Neural cell (in vitro differentiated cells): ENCODE results near the gene TSPEAR. TPM values are rescaled to one million over a fixed set of nuclear protein-coding genes. Genes with fewer than 3 reads are reported as not detected.

Source experiments
- H2AFZ ChIP-seq: fragments of 200-600, 300-800 bp; sonication (generic), shearing (Covaris generic); 2 replicates; pipeline ENCODE4 v1.6.0; 2014; ENCODE audit warnings: low read depth, mild to moderate bottlenecking, antibody characterized with exemption, low read length, moderate library complexity
- H3F3A ChIP-seq: fragments of 200-600 bp; shearing (Covaris generic); 2 replicates; pipeline ENCODE4 v1.6.1; 2016; ENCODE audit warnings: mild to moderate bottlenecking, moderate library complexity, mixed read lengths, antibody characterized with exemption, low read length; ENCODE audit not compliant: insufficient read depth, poor library complexity, severe bottlenecking
- H3K27ac ChIP-seq: fragments of 200-600, 300-800 bp; sonication (generic), shearing (Covaris generic); 2 replicates; pipeline ENCODE4 v1.5.1; 2014; ENCODE audit warnings: mild to moderate bottlenecking, low read length, moderate library complexity
- H3K27me3 ChIP-seq: fragments of 300-800, 200-600 bp; sonication (generic), shearing (Covaris generic); 2 replicates; pipeline ENCODE4 v1.6.0; 2014; ENCODE audit warnings: mild to moderate bottlenecking, low read depth, low read length, moderate library complexity; ENCODE audit not compliant: insufficient read depth
- H3K36me3 ChIP-seq: fragments of 300-800, 200-600 bp; sonication (generic), shearing (Covaris generic); 2 replicates; pipeline ENCODE4 v1.5.1; 2014; ENCODE audit warnings: mild to moderate bottlenecking, antibody characterized with exemption, low read length, moderate library complexity; ENCODE audit not compliant: insufficient read depth
- H3K4me2 ChIP-seq: fragments of 300-800, 200-600 bp; sonication (generic), shearing (Covaris generic); 2 replicates; pipeline ENCODE4 v1.6.0; 2014; ENCODE audit warnings: mild to moderate bottlenecking, low read length
- H3K4me3 ChIP-seq: fragments of 300-800, 200-600 bp; sonication (generic), shearing (Covaris generic); 2 replicates; pipeline ENCODE4 v1.5.1; 2014; ENCODE audit warnings: mild to moderate bottlenecking, low read length, moderate library complexity
- H3K79me2 ChIP-seq: fragments of 200-600 bp; shearing (Covaris generic); replicated peaks from 2 replicates; pipeline ENCODE4 v1.6.0; 2014; ENCODE audit warnings: mild to moderate bottlenecking, low read length, moderate library complexity; ENCODE audit not compliant: insufficient read depth
- H3K9ac ChIP-seq: fragments of 300-800, 200-600 bp; sonication (generic), shearing (Covaris generic); 2 replicates; pipeline ENCODE4 v1.6.1; 2016; ENCODE audit warnings: mild to moderate bottlenecking, low read length, mixed read lengths
- H3K9me2 ChIP-seq: fragments of 200-600 bp; shearing (Covaris generic); 2 replicates; pipeline ENCODE4 v1.6.1; 2016; ENCODE audit warnings: mild to moderate bottlenecking, low read length, mixed read lengths; ENCODE audit not compliant: insufficient read depth
- H3K9me3 ChIP-seq: fragments of 200-600, 300-800 bp; sonication (generic), shearing (Covaris generic); 2 replicates; pipeline ENCODE4 v1.6.1; 2016; ENCODE audit warnings: mild to moderate bottlenecking, mixed run types, low read length, moderate library complexity, mixed read lengths
- H4K20me1 ChIP-seq: fragments of 200-600 bp; shearing (Covaris generic); 2 replicates; pipeline ENCODE4 v1.6.1; 2016; ENCODE audit warnings: mild to moderate bottlenecking, mixed run types; ENCODE audit not compliant: insufficient read depth
- EP300 ChIP-seq: fragments of 450-650 bp; conservative IDR thresholded peaks from 2 replicates; pipeline ENCODE4 v1.6.1; 2014; ENCODE audit warnings: antibody characterized with exemption, mild to moderate bottlenecking, moderate library complexity; ENCODE audit not compliant: poor library complexity, severe bottlenecking
- EZH2 ChIP-seq: fragments of 200-600, 300-800 bp; shearing (Covaris generic), sonication (generic); IDR thresholded peaks from 2 replicates; pipeline ENCODE4 v1.6.1; 2014; ENCODE audit warnings: antibody characterized with exemption, low read length, borderline replicate concordance, mild to moderate bottlenecking; ENCODE audit not compliant: insufficient read depth, poor library complexity, severe bottlenecking
- MXI1 ChIP-seq: fragments of 450-650 bp; conservative IDR thresholded peaks from 2 replicates; pipeline ENCODE4 v1.6.1; 2014; ENCODE audit warnings: antibody characterized with exemption, mild to moderate bottlenecking; ENCODE audit not compliant: poor library complexity, severe bottlenecking
- POLR2AphosphoS5 ChIP-seq: IDR thresholded peaks from 2 replicates; pipeline ENCODE4 v1.6.1; 2012
- RAD21 ChIP-seq: fragments of 450-650 bp; conservative IDR thresholded peaks from 2 replicates; pipeline ENCODE4 v1.6.1; 2014; ENCODE audit warnings: antibody characterized with exemption, mild to moderate bottlenecking, moderate library complexity
- SMC3 ChIP-seq: fragments of 450-650 bp; conservative IDR thresholded peaks from 2 replicates; pipeline ENCODE4 v1.6.1; 2014; ENCODE audit warnings: antibody characterized with exemption, mild to moderate bottlenecking, moderate library complexity; ENCODE audit not compliant: poor library complexity
- TAF1 ChIP-seq: IDR thresholded peaks from 2 replicates; pipeline ENCODE4 v1.6.1; 2012; ENCODE audit warnings: low read depth
- polyA plus RNA-seq: library from polyadenylated mRNA; depleted of rRNA; stranded (reverse); fragments of >200 nt; gene quantifications from 2 replicates; pipeline ENCODE4 v1.2.3, GENCODE V29; 2014
- TF ChIP-seq, protein P1 (sequence below): IDR thresholded peaks from 2 replicates; pipeline ENCODE4 v1.6.1; 2012; ENCODE audit warnings: borderline replicate concordance
- TF ChIP-seq, protein P2 (sequence below): fragments of 450-650 bp; IDR thresholded peaks from 2 replicates; pipeline ENCODE4 v1.5.1; 2014; ENCODE audit warnings: antibody characterized with exemption, mild to moderate bottlenecking, moderate library complexity; ENCODE audit not compliant: poor library complexity, severe bottlenecking

TSPEAR gene
- polyA plus RNA-seq, 1 donor from 2014 or later = 0.19 TPM

DNA sequence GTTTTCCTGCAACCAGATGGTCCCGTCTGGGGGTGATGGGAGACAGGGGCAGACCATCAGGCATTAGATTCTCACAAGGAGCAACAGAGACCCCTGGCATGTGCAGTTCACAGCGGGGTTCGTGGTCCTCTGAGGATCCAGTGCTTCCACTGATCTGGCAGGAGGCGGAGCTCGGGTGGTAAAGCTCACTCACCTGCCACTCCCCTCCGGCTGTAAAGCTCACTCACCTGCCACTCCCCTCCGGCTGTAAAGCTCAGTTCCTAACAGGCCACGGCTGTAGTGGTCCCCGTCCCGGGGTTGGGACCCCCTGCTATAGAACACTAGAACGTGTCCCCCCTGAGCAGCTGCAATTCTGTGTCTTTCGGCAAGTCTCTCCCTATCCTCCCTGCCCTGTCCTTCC, 9.8 kb downstream of the TSPEAR start:
- H3K4me2 ChIP-seq = no peak overlapping the region
- H3K79me2 ChIP-seq = no peaks in the 10 kb centered on the region
- no peak overlapping the region for H2AFZ ChIP-seq
- TF ChIP-seq RAD21 (no peak), SMC3 (no peak), TAF1 (no peak), EZH2 (no peak), POLR2AphosphoS5 (no peak), MXI1 (no peak), EP300 (no peak)
- TF ChIP-seq, protein P1, sequence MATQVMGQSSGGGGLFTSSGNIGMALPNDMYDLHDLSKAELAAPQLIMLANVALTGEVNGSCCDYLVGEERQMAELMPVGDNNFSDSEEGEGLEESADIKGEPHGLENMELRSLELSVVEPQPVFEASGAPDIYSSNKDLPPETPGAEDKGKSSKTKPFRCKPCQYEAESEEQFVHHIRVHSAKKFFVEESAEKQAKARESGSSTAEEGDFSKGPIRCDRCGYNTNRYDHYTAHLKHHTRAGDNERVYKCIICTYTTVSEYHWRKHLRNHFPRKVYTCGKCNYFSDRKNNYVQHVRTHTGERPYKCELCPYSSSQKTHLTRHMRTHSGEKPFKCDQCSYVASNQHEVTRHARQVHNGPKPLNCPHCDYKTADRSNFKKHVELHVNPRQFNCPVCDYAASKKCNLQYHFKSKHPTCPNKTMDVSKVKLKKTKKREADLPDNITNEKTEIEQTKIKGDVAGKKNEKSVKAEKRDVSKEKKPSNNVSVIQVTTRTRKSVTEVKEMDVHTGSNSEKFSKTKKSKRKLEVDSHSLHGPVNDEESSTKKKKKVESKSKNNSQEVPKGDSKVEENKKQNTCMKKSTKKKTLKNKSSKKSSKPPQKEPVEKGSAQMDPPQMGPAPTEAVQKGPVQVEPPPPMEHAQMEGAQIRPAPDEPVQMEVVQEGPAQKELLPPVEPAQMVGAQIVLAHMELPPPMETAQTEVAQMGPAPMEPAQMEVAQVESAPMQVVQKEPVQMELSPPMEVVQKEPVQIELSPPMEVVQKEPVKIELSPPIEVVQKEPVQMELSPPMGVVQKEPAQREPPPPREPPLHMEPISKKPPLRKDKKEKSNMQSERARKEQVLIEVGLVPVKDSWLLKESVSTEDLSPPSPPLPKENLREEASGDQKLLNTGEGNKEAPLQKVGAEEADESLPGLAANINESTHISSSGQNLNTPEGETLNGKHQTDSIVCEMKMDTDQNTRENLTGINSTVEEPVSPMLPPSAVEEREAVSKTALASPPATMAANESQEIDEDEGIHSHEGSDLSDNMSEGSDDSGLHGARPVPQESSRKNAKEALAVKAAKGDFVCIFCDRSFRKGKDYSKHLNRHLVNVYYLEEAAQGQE = no peak
- TF ChIP-seq, protein P2, sequence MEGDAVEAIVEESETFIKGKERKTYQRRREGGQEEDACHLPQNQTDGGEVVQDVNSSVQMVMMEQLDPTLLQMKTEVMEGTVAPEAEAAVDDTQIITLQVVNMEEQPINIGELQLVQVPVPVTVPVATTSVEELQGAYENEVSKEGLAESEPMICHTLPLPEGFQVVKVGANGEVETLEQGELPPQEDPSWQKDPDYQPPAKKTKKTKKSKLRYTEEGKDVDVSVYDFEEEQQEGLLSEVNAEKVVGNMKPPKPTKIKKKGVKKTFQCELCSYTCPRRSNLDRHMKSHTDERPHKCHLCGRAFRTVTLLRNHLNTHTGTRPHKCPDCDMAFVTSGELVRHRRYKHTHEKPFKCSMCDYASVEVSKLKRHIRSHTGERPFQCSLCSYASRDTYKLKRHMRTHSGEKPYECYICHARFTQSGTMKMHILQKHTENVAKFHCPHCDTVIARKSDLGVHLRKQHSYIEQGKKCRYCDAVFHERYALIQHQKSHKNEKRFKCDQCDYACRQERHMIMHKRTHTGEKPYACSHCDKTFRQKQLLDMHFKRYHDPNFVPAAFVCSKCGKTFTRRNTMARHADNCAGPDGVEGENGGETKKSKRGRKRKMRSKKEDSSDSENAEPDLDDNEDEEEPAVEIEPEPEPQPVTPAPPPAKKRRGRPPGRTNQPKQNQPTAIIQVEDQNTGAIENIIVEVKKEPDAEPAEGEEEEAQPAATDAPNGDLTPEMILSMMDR = no peak
- peaks cover 24% of the 10 kb centered on the region for H3K27me3 ChIP-seq
- no peak overlapping the region for H3K4me3 ChIP-seq
- H3K9ac ChIP-seq = no peak overlapping the region
- no peaks in the 10 kb centered on the region for H3K36me3 ChIP-seq
- no peaks in the 10 kb centered on the region for H3K9me2 ChIP-seq
- H4K20me1 ChIP-seq = no peaks in the 10 kb centered on the region
- H3F3A ChIP-seq = no peaks in the 10 kb centered on the region
- H3K27ac ChIP-seq = no peak overlapping the region
- no peaks in the 10 kb centered on the region for H3K9me3 ChIP-seq

DNA sequence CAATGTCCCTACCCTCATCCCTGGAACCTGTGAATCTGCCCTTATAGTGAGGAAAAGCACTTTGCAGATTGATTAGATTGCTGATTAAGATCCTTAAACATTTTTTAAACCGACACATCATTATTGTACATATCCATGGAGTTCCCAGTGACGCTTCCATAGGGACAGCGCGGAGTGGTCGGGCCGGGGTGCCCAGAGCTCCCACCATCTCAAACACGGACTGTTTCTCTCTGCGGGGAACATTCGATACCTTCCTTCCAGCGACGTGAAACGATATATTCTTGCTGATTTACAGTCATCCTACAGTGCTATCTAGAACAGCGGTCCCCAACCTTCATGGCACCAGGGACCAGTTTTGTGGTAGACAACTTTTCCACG, 10.4 kb downstream of the TSPEAR start:
- H3F3A ChIP-seq = no peaks in the 10 kb centered on the region
- H3K79me2 ChIP-seq = no peaks in the 10 kb centered on the region
- no peak overlapping the region for H3K9ac ChIP-seq
- H3K36me3 ChIP-seq = no peaks in the 10 kb centered on the region
- no peaks in the 10 kb centered on the region for H4K20me1 ChIP-seq
- no peak overlapping the region for H3K27ac ChIP-seq
- no peaks in the 10 kb centered on the region for H3K9me2 ChIP-seq
- no peak overlapping the region for H3K4me3 ChIP-seq
- H3K9me3 ChIP-seq = no peaks in the 10 kb centered on the region
- peaks cover 19% of the 10 kb centered on the region for H3K27me3 ChIP-seq
- no peak overlapping the region for H3K4me2 ChIP-seq
- no peak for TF ChIP-seq EZH2
- TF ChIP-seq, protein P1 = no peak
- TF ChIP-seq TAF1 = no peak
- no peak for TF ChIP-seq MXI1
- no peak for TF ChIP-seq SMC3
- TF ChIP-seq, protein P2 = no peak
- no peak for TF ChIP-seq POLR2AphosphoS5
- TF ChIP-seq RAD21 = no peak
- no peak for TF ChIP-seq EP300
- H2AFZ ChIP-seq = no peak overlapping the region
